ENCODE data around the gene DRC3.

DRC3 gene

DNA sequence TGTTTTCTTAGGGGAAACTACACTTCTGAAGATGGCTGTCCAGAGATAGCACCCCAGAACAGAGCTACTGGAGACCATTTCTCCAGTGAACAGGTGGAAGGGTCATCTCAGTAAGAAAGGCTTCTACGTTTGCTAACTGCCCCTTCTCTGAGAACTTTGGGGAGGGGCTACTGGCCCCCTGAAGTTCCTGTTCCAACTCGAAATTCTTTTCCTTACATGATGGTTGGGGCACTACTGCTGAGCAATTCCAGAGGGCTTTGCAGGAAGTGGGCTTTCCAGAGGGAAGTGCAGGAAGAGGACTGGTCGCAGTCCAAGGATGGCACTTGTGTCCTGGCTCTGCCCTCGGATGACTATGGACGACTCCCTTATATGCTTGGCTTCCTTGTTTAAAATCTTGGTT is 31.6 kb upstream of the DRC3 start:
- Histone ChIP-seq H3K9me3 (ENCODE audit: control insufficient read depth in 2 of 2, low read length in 2 of 2) (no peaks in the 10 kb centered on the region), H3K9ac (ENCODE audit: low read depth in 1 of 2, low read length in 2 of 2) (no peak overlapping the region), H3K27me3 (ENCODE audit: control insufficient read depth in 2 of 2, insufficient read depth in 2 of 2, low read length in 2 of 2) (no peaks in the 10 kb centered on the region), H3K4me3 (ENCODE audit: low read length in 2 of 2) (no peak overlapping the region), H3K4me1 (ENCODE audit: control insufficient read depth in 2 of 2, insufficient read depth in 2 of 2, low read length in 2 of 2) (peaks cover 33 to 39% of the 10 kb centered on the region in 2 donors), H3K27ac (ENCODE audit: low read depth in 2 of 2, low read length in 2 of 2) (no peak overlapping the region), H3K36me3 (ENCODE audit: control insufficient read depth in 2 of 2, insufficient read depth in 2 of 2, low read length in 2 of 2) (no peaks in the 10 kb centered on the region)

DNA sequence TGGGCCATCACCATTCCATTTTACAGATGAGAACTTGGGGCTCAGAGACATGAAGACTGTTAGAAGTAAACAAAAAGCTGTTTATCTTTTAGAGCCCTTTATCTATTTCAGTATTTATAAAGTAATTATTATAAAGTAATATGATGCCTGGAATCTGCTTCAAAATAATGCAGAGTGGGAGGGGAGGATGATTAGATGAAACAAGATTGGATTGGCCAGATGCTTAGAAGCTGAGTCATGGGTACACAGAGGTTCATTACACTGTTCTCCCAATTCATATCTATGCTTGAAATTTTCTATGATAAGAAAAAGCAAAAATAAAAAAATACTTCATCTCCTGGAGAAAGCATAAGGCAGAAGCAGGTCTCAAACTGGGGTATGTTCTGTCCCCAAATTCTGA is 29.8 kb upstream of the DRC3 start:
- H3K9me3 ChIP-seq (ENCODE audit: control insufficient read depth in 2 of 2, low read length in 2 of 2), result no peaks in the 10 kb centered on the region
- peak overlapping the region in 1 of 2 donors; percentile 13 for H3K27ac ChIP-seq (ENCODE audit: low read depth in 2 of 2, low read length in 2 of 2)
- no peak overlapping the region for H3K9ac ChIP-seq (ENCODE audit: low read depth in 1 of 2, low read length in 2 of 2)
- H3K36me3 ChIP-seq (ENCODE audit: control insufficient read depth in 2 of 2, insufficient read depth in 2 of 2, low read length in 2 of 2), result no peaks in the 10 kb centered on the region
- H3K4me3 ChIP-seq (ENCODE audit: low read length in 2 of 2), result no peak overlapping the region
- H3K4me1 ChIP-seq (ENCODE audit: control insufficient read depth in 2 of 2, insufficient read depth in 2 of 2, low read length in 2 of 2), result peaks cover 19 to 23% of the 10 kb centered on the region in 2 donors
- no peaks in the 10 kb centered on the region for H3K27me3 ChIP-seq (ENCODE audit: control insufficient read depth in 2 of 2, insufficient read depth in 2 of 2, low read length in 2 of 2)

DNA sequence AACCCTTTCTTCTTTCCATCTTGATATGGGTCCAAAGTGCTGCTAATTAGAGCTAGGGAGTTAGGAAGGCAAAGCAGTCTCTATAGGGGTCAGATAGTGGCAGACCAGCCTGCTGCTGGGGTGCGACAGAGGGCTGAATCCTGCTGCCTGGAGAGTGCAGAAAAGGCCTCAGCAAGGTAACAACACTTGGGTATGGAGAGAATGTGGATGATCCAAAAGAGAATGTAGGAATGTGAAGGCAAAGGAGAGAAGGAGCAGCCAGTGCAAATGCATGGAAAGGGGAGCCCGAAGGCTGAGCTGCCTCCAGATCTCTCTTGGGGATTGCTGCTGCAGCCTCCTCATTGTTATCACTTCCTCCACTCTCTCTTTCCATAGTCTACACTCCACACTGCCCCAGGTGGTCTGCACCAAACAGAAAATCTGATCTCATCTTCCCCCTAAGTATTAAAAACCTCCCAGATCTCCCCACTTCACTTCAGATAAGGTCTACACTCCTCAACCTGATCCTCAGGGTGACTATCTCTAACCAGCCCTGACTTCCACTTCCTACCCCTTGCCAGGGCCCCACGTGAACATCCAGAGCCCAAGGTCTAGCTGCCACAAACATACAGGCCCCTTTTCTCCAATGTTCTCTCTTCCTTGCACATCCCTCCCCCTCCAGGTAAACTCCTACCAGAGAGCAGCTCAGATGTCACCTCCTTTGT is 29.2 kb upstream of the DRC3 start:
- Histone ChIP-seq H3K9ac (ENCODE audit: low read depth in 1 of 2, low read length in 2 of 2) (no peak overlapping the region), H3K36me3 (ENCODE audit: control insufficient read depth in 2 of 2, insufficient read depth in 2 of 2, low read length in 2 of 2) (no peaks in the 10 kb centered on the region), H3K27me3 (ENCODE audit: control insufficient read depth in 2 of 2, insufficient read depth in 2 of 2, low read length in 2 of 2) (no peaks in the 10 kb centered on the region), H3K9me3 (ENCODE audit: control insufficient read depth in 2 of 2, low read length in 2 of 2) (no peaks in the 10 kb centered on the region), H3K4me3 (ENCODE audit: low read length in 2 of 2) (no peak overlapping the region), H3K4me1 (ENCODE audit: control insufficient read depth in 2 of 2, insufficient read depth in 2 of 2, low read length in 2 of 2) (peaks cover 15 to 18% of the 10 kb centered on the region in 2 donors), H3K27ac (ENCODE audit: low read depth in 2 of 2, low read length in 2 of 2) (peak overlapping the region in 1 of 2 donors; percentile 13)

DNA sequence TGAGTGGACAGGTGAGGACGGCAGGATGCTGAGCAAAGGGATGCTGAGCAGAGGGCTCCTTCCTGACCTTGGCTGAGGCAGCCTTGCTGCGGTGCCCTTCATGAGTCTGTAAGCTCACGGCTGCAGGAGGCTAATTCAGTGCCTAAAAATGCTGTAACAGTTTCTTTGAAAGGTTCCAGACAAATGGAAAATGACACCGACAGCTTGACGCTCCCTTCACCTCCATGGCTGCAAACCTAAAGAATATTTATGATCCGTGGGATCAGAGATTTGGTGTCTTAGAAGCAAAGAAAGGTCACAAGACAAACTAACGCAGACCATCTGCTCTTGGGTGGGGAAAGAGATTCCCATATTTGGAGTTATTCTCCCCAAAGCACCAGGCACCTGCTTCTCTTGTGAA is 28.4 kb upstream of the DRC3 start:
- no peak overlapping the region for H3K27ac ChIP-seq (ENCODE audit: low read depth in 2 of 2, low read length in 2 of 2)

DNA sequence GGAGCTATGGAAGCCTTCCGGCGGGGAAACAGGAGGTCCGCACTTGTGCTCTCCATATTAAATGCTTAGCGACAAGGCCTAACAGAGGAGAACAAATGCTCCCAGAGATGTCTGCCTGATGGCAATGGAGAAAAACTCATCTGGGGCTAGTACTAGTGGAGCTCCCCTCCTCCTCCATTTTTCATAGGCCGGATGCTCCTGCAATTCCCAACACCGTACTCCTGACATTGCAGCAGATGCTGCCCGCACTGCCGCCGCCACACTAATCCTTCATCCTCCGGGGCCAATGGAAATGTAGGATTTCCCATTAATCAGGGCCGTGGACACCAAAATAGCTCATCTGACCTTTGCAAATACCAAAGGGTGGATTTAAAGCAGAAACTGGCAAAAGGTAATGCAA is 27.9 kb upstream of the DRC3 start:
- Histone ChIP-seq H3K4me3 (ENCODE audit: low read length in 2 of 2) (no peak overlapping the region), H3K27ac (ENCODE audit: low read depth in 2 of 2, low read length in 2 of 2) (no peak overlapping the region), H3K4me1 (ENCODE audit: control insufficient read depth in 2 of 2, insufficient read depth in 2 of 2, low read length in 2 of 2) (peaks cover 6 to 14% of the 10 kb centered on the region in 2 donors), H3K36me3 (ENCODE audit: control insufficient read depth in 2 of 2, insufficient read depth in 2 of 2, low read length in 2 of 2) (no peaks in the 10 kb centered on the region), H3K9ac (ENCODE audit: low read depth in 1 of 2, low read length in 2 of 2) (no peak overlapping the region), H3K9me3 (ENCODE audit: control insufficient read depth in 2 of 2, low read length in 2 of 2) (no peaks in the 10 kb centered on the region), H3K27me3 (ENCODE audit: control insufficient read depth in 2 of 2, insufficient read depth in 2 of 2, low read length in 2 of 2) (no peaks in the 10 kb centered on the region)

More for the DNA sequence above, 28.4 kb upstream of the DRC3 start:
- H3K36me3 ChIP-seq (ENCODE audit: control insufficient read depth in 2 of 2, insufficient read depth in 2 of 2, low read length in 2 of 2), result no peaks in the 10 kb centered on the region
- peaks cover 8 to 14% of the 10 kb centered on the region in 2 donors for H3K4me1 ChIP-seq (ENCODE audit: control insufficient read depth in 2 of 2, insufficient read depth in 2 of 2, low read length in 2 of 2)
- H3K9me3 ChIP-seq (ENCODE audit: control insufficient read depth in 2 of 2, low read length in 2 of 2), result no peaks in the 10 kb centered on the region
- no peak overlapping the region for H3K9ac ChIP-seq (ENCODE audit: low read depth in 1 of 2, low read length in 2 of 2)
- H3K27me3 ChIP-seq (ENCODE audit: control insufficient read depth in 2 of 2, insufficient read depth in 2 of 2, low read length in 2 of 2), result no peaks in the 10 kb centered on the region
- no peak overlapping the region for H3K4me3 ChIP-seq (ENCODE audit: low read length in 2 of 2)

DNA sequence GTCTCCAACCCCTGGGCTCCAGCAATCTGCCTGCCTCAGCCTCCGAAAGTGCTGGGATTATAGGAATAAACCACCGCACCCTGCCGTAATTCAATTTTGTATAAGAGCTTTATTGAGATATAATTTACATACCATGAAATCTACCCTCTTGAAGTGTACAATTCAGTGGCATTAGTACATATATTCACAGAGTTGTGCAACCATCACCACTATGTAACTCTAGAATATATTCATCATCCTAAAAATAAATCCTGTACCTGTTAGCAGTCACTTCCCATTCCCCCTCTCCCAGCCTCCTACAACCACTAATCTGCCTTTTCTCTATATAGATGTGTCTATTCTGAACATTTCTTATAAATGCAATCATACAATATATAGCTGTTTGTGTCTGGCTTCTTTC is 26.6 kb upstream of the DRC3 start:
- H3K9ac ChIP-seq (ENCODE audit: low read depth in 1 of 2, low read length in 2 of 2), result no peak overlapping the region
- H3K9me3 ChIP-seq (ENCODE audit: control insufficient read depth in 2 of 2, low read length in 2 of 2), result no peaks in the 10 kb centered on the region
- H3K4me3 ChIP-seq (ENCODE audit: low read length in 2 of 2), result no peak overlapping the region
- no peaks in the 10 kb centered on the region for H3K36me3 ChIP-seq (ENCODE audit: control insufficient read depth in 2 of 2, insufficient read depth in 2 of 2, low read length in 2 of 2)
- H3K4me1 ChIP-seq (ENCODE audit: control insufficient read depth in 2 of 2, insufficient read depth in 2 of 2, low read length in 2 of 2), result peaks cover 4 to 5% of the 10 kb centered on the region in 2 donors
- H3K27me3 ChIP-seq (ENCODE audit: control insufficient read depth in 2 of 2, insufficient read depth in 2 of 2, low read length in 2 of 2), result no peaks in the 10 kb centered on the region
- no peak overlapping the region for H3K27ac ChIP-seq (ENCODE audit: low read depth in 2 of 2, low read length in 2 of 2)

DNA sequence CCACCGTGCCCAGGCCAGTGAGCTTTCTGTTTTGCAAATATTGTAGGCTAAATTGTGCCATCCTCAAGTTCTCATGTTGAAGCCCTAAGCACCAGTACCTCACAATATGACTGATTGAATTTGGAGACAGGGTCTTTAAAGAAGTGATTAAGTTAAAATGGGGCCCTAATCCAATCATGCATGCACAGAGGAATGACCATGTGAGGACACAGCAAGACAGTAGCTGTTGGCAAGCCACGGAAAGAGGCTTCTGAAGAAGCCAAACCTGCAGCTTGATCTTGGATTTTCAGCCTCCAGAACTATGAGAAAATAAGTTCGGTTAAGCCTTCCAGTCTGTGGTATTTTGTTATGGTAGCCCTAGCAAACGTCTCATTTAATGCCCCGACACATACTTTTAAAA is 25.4 kb upstream of the DRC3 start:
- H3K36me3 ChIP-seq (ENCODE audit: control insufficient read depth in 2 of 2, insufficient read depth in 2 of 2, low read length in 2 of 2), result no peaks in the 10 kb centered on the region
- no peak overlapping the region for H3K4me3 ChIP-seq (ENCODE audit: low read length in 2 of 2)
- H3K9ac ChIP-seq (ENCODE audit: low read depth in 1 of 2, low read length in 2 of 2), result no peak overlapping the region
- H3K9me3 ChIP-seq (ENCODE audit: control insufficient read depth in 2 of 2, low read length in 2 of 2), result no peaks in the 10 kb centered on the region
- H3K4me1 ChIP-seq (ENCODE audit: control insufficient read depth in 2 of 2, insufficient read depth in 2 of 2, low read length in 2 of 2), result peaks cover 4 to 5% of the 10 kb centered on the region in 2 donors
- H3K27ac ChIP-seq (ENCODE audit: low read depth in 2 of 2, low read length in 2 of 2), result no peak overlapping the region
- no peaks in the 10 kb centered on the region for H3K27me3 ChIP-seq (ENCODE audit: control insufficient read depth in 2 of 2, insufficient read depth in 2 of 2, low read length in 2 of 2)

DNA sequence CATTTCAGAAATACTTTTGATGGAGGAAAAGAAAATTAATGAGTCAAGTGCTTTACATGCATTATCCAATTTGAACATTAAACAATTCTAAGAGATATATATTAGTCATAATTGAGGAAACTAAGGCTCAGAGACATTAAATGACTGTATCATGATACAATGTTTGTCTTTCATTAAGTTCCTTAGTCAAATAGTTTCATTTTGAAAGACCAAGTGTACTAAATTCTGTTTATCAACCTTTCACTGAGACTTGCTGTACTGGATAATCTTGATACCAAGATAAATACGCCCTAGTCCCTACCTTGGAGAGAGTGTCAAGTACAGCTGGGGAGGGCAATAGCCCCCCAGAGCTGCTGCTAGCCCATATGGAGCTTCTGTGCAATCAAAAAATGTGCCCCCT is 24.7 kb upstream of the DRC3 start:
- no peak overlapping the region for H3K4me3 ChIP-seq (ENCODE audit: low read length in 2 of 2)
- H3K9ac ChIP-seq (ENCODE audit: low read depth in 1 of 2, low read length in 2 of 2), result no peak overlapping the region
- H3K9me3 ChIP-seq (ENCODE audit: control insufficient read depth in 2 of 2, low read length in 2 of 2), result no peaks in the 10 kb centered on the region
- no peak overlapping the region for H3K27ac ChIP-seq (ENCODE audit: low read depth in 2 of 2, low read length in 2 of 2)
- H3K36me3 ChIP-seq (ENCODE audit: control insufficient read depth in 2 of 2, insufficient read depth in 2 of 2, low read length in 2 of 2), result no peaks in the 10 kb centered on the region
- H3K27me3 ChIP-seq (ENCODE audit: control insufficient read depth in 2 of 2, insufficient read depth in 2 of 2, low read length in 2 of 2), result no peaks in the 10 kb centered on the region
- H3K4me1 ChIP-seq (ENCODE audit: control insufficient read depth in 2 of 2, insufficient read depth in 2 of 2, low read length in 2 of 2), result peaks cover 4 to 5% of the 10 kb centered on the region in 2 donors

DNA sequence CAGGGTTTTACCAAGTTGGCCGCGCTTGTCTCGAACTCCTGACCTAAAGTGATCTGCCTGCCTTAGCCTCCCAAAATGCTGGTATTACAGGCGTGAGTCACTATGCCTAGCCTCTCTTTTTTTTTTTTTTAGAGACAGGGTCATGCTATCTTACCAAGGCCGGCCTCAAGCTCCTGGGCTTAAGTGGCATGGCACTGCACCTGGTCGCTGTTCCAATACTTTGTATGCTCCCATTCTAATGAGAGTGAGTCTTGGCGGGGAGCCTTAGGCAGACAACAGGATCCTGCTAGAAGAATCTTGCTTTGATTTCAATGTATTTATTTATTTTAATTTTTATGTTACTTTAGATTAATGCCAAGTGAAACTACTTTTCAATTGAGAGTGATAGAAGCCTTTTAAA is 22.3 kb upstream of the DRC3 start:
- no peak overlapping the region for H3K27ac ChIP-seq (ENCODE audit: low read depth in 2 of 2, low read length in 2 of 2)
- no peaks in the 10 kb centered on the region for H3K9me3 ChIP-seq (ENCODE audit: control insufficient read depth in 2 of 2, low read length in 2 of 2)
- H3K4me1 ChIP-seq (ENCODE audit: control insufficient read depth in 2 of 2, insufficient read depth in 2 of 2, low read length in 2 of 2), result no peaks in the 10 kb centered on the region
- H3K9ac ChIP-seq (ENCODE audit: low read depth in 1 of 2, low read length in 2 of 2), result no peak overlapping the region
- no peaks in the 10 kb centered on the region for H3K27me3 ChIP-seq (ENCODE audit: control insufficient read depth in 2 of 2, insufficient read depth in 2 of 2, low read length in 2 of 2)
- peaks cover 2 to 5% of the 10 kb centered on the region in 2 donors for H3K36me3 ChIP-seq (ENCODE audit: control insufficient read depth in 2 of 2, insufficient read depth in 2 of 2, low read length in 2 of 2)
- H3K4me3 ChIP-seq (ENCODE audit: low read length in 2 of 2), result no peak overlapping the region

DNA sequence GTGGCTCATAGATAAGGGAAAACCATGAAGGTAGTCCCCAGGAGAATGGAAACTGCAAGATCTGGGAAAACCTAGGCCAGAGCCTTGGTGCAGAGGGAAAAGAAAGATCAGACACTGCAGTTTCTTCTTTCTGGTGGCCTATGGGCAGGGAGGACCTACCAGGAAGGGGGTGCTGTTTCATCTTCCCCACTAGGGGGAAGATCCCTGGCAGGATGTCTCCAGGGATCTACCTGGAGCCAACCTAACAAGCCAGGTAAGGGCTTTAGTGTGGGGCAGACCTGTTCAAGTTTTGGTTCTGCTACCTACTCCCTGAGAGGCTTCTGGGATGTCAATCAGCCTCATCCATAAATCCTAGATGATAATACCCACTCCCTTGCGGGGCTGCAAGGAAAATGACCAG is 21.9 kb upstream of the DRC3 start:
- H3K9me3 ChIP-seq (ENCODE audit: control insufficient read depth in 2 of 2, low read length in 2 of 2), result no peaks in the 10 kb centered on the region
- no peak overlapping the region for H3K4me3 ChIP-seq (ENCODE audit: low read length in 2 of 2)
- no peaks in the 10 kb centered on the region for H3K4me1 ChIP-seq (ENCODE audit: control insufficient read depth in 2 of 2, insufficient read depth in 2 of 2, low read length in 2 of 2)
- H3K27ac ChIP-seq (ENCODE audit: low read depth in 2 of 2, low read length in 2 of 2), result no peak overlapping the region
- no peaks in the 10 kb centered on the region for H3K27me3 ChIP-seq (ENCODE audit: control insufficient read depth in 2 of 2, insufficient read depth in 2 of 2, low read length in 2 of 2)
- H3K9ac ChIP-seq (ENCODE audit: low read depth in 1 of 2, low read length in 2 of 2), result no peak overlapping the region
- H3K36me3 ChIP-seq (ENCODE audit: control insufficient read depth in 2 of 2, insufficient read depth in 2 of 2, low read length in 2 of 2), result peaks cover 2 to 5% of the 10 kb centered on the region in 2 donors
